Mesothelial cell of epicardium (in vitro differentiated cells): ENCODE measurements around the gene SLC6A7. TPM values are rescaled to one million over a fixed set of nuclear protein-coding genes. Genes with fewer than 3 reads are reported as not detected.

Experiments used
- DNase-seq, 2 experiments: peaks; one replicate each; pipeline ENCODE4 v3.0.0; 2021; ENCODE audit warnings: low spot score in 2 of 2; ENCODE audit not compliant: unreplicated experiment in 2 of 2
- H3K27ac Mint-ChIP-seq: 2 replicates; pipeline ENCODE4 v1.8.0; 2021; ENCODE audit warnings: mixed read lengths
- H3K27me3 Mint-ChIP-seq: 2 replicates; pipeline ENCODE4 v1.8.0; 2021; ENCODE audit warnings: low read depth, mixed read lengths
- H3K36me3 Mint-ChIP-seq: 2 replicates; pipeline ENCODE4 v1.8.0; 2021; ENCODE audit warnings: mixed read lengths
- H3K4me1 Mint-ChIP-seq: 2 replicates; pipeline ENCODE4 v1.8.0; 2021; ENCODE audit warnings: mixed read lengths
- H3K4me3 Mint-ChIP-seq: 2 replicates; pipeline ENCODE4 v1.8.0; 2021; ENCODE audit warnings: mild to moderate bottlenecking, moderate library complexity, mixed read lengths
- H3K9me3 Mint-ChIP-seq: 2 replicates; pipeline ENCODE4 v1.8.0; 2021; ENCODE audit warnings: mixed read lengths
- CTCF ChIP-seq: fragments of 200-600 bp; sonication (generic); IDR thresholded peaks from one replicate; pipeline ENCODE4 v1.5.0; 2021; ENCODE audit warnings: antibody characterized with exemption; ENCODE audit not compliant: unreplicated experiment
- total RNA-seq: library from RNA; stranded (reverse); gene quantifications from 3 replicates; pipeline ENCODE4 v1.2.1, GENCODE V29; 2021

SLC6A7 gene
- total RNA-seq, 1 donor from 2014 or later: not detected

DNA sequence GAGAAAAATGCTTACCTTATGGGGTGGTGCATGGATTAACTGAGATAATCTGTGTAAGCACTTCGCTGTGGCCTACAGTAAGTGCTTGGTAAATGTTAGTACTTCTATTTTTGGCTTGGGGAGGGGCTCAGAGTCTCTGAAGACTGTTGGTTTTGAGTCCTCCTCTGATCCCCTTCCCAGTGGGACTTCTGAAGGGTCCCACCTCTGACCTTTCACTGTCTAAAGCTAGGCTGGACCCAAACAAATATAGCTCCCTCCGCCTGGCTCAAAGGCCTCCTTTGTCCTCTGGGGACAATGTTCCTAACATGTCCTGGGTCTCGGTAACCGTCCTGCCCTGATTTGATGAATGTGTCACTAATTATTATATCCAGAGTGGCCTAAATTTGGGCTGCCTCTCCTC lies 64.9 kb downstream of the SLC6A7 start:
- no peak overlapping the region for H3K4me3 Mint-ChIP-seq
- no peak for DNase-seq
- H3K27ac Mint-ChIP-seq: no peak overlapping the region
- no peaks in the 10 kb centered on the region for H3K9me3 Mint-ChIP-seq
- TF ChIP-seq CTCF: no peak
- H3K27me3 Mint-ChIP-seq: no peaks in the 10 kb centered on the region
- H3K4me1 Mint-ChIP-seq: no peaks in the 10 kb centered on the region
- H3K36me3 Mint-ChIP-seq: no peaks in the 10 kb centered on the region

DNA sequence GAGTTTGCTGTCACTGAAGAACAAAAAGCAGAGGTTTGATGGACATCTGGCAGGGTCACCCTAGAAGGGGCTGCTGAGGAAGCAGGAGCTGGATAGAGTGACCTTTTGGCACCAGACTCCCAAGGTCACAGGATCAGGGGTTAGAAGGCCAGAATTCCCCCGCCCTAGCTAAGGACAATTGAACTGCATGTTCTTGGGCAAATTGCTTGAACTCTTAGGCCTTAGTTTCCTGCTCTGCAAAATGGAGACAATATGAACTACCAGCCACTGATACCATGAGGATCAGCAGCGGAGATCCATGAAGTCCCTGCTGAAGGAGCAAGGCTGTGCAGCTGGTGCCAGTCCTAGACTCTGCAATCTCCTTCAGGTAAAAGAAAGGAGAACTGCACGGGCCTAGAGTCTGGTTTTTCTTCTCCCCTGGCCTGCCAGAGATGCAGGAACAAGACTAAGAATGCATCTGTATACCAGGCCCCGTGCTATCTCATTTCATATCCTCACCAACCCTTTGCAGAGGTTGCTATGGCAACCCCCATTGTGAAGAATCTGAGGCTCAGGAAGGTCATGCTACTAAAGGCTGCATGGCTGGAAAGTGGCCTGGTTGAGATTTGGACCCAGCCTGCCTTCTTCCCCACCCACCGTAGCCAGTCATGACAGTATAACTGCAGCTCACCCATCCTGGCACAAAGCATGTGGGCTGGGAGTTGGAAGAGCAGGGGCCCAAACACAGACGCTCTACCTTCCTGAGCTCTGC lies 66.0 kb downstream of the SLC6A7 start:
- H3K4me3 Mint-ChIP-seq: no peak overlapping the region
- H3K27ac Mint-ChIP-seq: no peak overlapping the region
- no peak for TF ChIP-seq CTCF
- no peaks in the 10 kb centered on the region for H3K27me3 Mint-ChIP-seq
- H3K9me3 Mint-ChIP-seq: no peaks in the 10 kb centered on the region
- no peaks in the 10 kb centered on the region for H3K4me1 Mint-ChIP-seq
- DNase-seq: no peak
- no peaks in the 10 kb centered on the region for H3K36me3 Mint-ChIP-seq

DNA sequence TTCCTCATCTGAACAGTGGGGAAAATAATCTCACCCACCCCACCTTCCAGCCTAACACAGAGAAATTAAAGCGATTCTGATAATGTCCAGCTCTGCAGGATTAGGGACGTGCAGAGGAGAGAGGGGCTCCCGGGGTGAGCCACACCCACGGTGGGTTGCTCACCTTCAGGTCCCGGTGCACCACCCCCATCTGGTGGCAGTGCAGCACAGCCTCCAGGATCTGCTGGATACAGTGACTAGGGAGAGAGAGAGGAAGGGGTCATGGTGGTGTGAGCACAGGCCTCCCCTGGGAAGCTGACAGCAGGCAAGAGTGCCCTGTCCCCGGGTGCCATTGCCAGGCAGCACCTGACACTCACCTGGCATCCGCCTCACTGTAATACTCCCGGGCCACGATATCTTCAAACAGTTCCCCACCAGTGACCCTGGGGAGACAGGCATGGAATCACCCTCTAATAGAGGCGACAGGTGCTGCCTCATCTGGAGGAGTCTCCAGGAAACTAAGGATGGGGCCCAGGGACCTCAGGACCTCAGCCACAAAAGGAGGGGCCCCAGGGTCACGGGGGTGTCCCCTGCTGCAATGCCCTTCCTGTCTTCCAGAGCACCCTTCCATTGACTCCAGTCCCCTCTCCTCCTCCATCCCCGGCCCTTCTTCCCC lies 66.7 kb downstream of the SLC6A7 start:
- H3K36me3 Mint-ChIP-seq: no peaks in the 10 kb centered on the region
- no peaks in the 10 kb centered on the region for H3K9me3 Mint-ChIP-seq
- no peak overlapping the region for H3K27ac Mint-ChIP-seq
- H3K4me3 Mint-ChIP-seq: no peak overlapping the region
- H3K27me3 Mint-ChIP-seq: no peaks in the 10 kb centered on the region
- no peaks in the 10 kb centered on the region for H3K4me1 Mint-ChIP-seq
- no peak for DNase-seq
- no peak for TF ChIP-seq CTCF

GRCh38 chr5:150257424-150257823 lies 67.6 kb downstream of the SLC6A7 start:
- no peak overlapping the region for H3K27ac Mint-ChIP-seq
- H3K9me3 Mint-ChIP-seq: no peaks in the 10 kb centered on the region
- DNase-seq: no peak
- H3K27me3 Mint-ChIP-seq: no peaks in the 10 kb centered on the region
- H3K36me3 Mint-ChIP-seq: no peaks in the 10 kb centered on the region
- no peak for TF ChIP-seq CTCF
- H3K4me3 Mint-ChIP-seq: no peak overlapping the region
- H3K4me1 Mint-ChIP-seq: no peaks in the 10 kb centered on the region

- no peak for DNase-seq
- H3K4me3 Mint-ChIP-seq: no peak overlapping the region
- no peaks in the 10 kb centered on the region for H3K9me3 Mint-ChIP-seq
- no peak overlapping the region for H3K27ac Mint-ChIP-seq
- no peak for TF ChIP-seq CTCF
- H3K36me3 Mint-ChIP-seq: no peaks in the 10 kb centered on the region
- no peaks in the 10 kb centered on the region for H3K4me1 Mint-ChIP-seq
- no peaks in the 10 kb centered on the region for H3K27me3 Mint-ChIP-seq
Measured at GRCh38 chr5:150258130-150258529, 68.3 kb downstream of the SLC6A7 start.

Other genes starting within 250 kb of the SLC6A7 start
- 0.18 to 0.38 TPM (median 0.29 TPM) in 3 replicates for gene PDE6A, start 245.3 kb upstream of the SLC6A7 start, total RNA-seq
- gene SLC26A2, start 229.3 kb upstream of the SLC6A7 start, total RNA-seq: 15.4 to 16.5 TPM (median 15.9 TPM) in 3 replicates
- 3.9 to 4.8 TPM (median 4.7 TPM) in 3 replicates for gene TIGD6, start 189.4 kb upstream of the SLC6A7 start, total RNA-seq
- 49.6 to 53.1 TPM (median 52.8 TPM) in 3 replicates for gene HMGXB3, start 189.3 kb upstream of the SLC6A7 start, total RNA-seq
- gene CSF1R, start 103.5 kb upstream of the SLC6A7 start, total RNA-seq: 0.07 to 0.27 TPM (median 0.18 TPM) in 3 replicates
- gene PDGFRB, start 34.2 kb upstream of the SLC6A7 start, total RNA-seq: 100 to 105 TPM (median 102 TPM) in 3 replicates
- gene CDX1, start 23.3 kb upstream of the SLC6A7 start, total RNA-seq: 0.51 to 1.1 TPM (median 0.68 TPM) in 3 replicates
- gene CAMK2A, start 99.7 kb downstream of the SLC6A7 start, total RNA-seq: 3.9 to 4.1 TPM (median 4.0 TPM) in 3 replicates
- 18.5 to 19.1 TPM (median 18.8 TPM) in 3 replicates for gene ARSI, start 112.8 kb downstream of the SLC6A7 start, total RNA-seq
- gene TCOF1, start 167.6 kb downstream of the SLC6A7 start, total RNA-seq: 53.7 to 58.8 TPM (median 55.7 TPM) in 3 replicates
- gene CD74, start 222.8 kb downstream of the SLC6A7 start, total RNA-seq: 16.1 to 17.1 TPM (median 16.9 TPM) in 3 replicates